HepG2 (cell line): ENCODE measurements around the gene DHX8. TPM values are rescaled to one million over a fixed set of nuclear protein-coding genes. Genes with fewer than 3 reads are reported as not detected.

Experiments
- DNMT3B ChIP-seq: conservative IDR thresholded peaks from 2 replicates; pipeline ENCODE4 v1.6.1; 2016; ENCODE audit warnings: missing biosample characterization, control low read depth
- E2F2 ChIP-seq: sonication (generic); formaldehyde crosslinking; IDR thresholded peaks from 2 replicates; pipeline ENCODE4 v1.4.0; 2020; ENCODE audit warnings: missing genetic modification reagents, borderline replicate concordance
- FLYWCH1 ChIP-seq: sonication (generic); formaldehyde crosslinking; IDR thresholded peaks from 2 replicates; pipeline ENCODE4 v1.8.1; 2023; ENCODE audit warnings: mild to moderate bottlenecking, missing genetic modification reagents
- FOXA1 ChIP-seq, 2 experiments: fragments of 450-650 bp in 1 of 2; sonication (generic) in 1 of 2; formaldehyde crosslinking in 1 of 2; IDR thresholded peaks; 2 replicates each; pipeline versions ENCODE4 v1.4.0 to v1.6.1; 2016 to 2020; ENCODE audit warnings: missing genetic modification reagents in 1 of 2
- GFI1 ChIP-seq: sonication (generic); formaldehyde crosslinking; IDR thresholded peaks from 2 replicates; pipeline ENCODE4 v1.5.0; 2020; ENCODE audit warnings: missing genetic modification reagents, mild to moderate bottlenecking, borderline replicate concordance
- KDM3A ChIP-seq: IDR thresholded peaks from 2 replicates; pipeline ENCODE4 v1.6.1; 2018; ENCODE audit warnings: low read depth, missing compliant biosample characterization
- KDM5A ChIP-seq: fragments of 200-600 bp; sonication (generic); IDR thresholded peaks from 2 replicates; pipeline ENCODE4 v1.7.0; 2018; ENCODE audit warnings: antibody characterized with exemption, mild to moderate bottlenecking, low read length, borderline replicate concordance
- LCORL ChIP-seq, 2 experiments: fragments of 450-650 bp in 1 of 2; sonication (generic) in 1 of 2; formaldehyde crosslinking in 1 of 2; IDR thresholded peaks; 2 replicates each; pipeline versions ENCODE4 v1.5.0 to v1.6.1; 2017 to 2020; ENCODE audit warnings: antibody characterized with exemption in 1 of 2, missing genetic modification reagents in 1 of 2
- MIXL1 ChIP-seq: IDR thresholded peaks from 2 replicates; pipeline ENCODE4 v1.6.1; 2016
- POLR2AphosphoS2 ChIP-seq: IDR thresholded peaks from 2 replicates; pipeline ENCODE4 v1.6.1; 2011; ENCODE audit warnings: low read depth, low read length, improper control_type of control experiment
- RAD21 ChIP-seq: fragments of 450-650 bp; formaldehyde crosslinking; IDR thresholded peaks from 2 replicates; pipeline ENCODE4 v1.5.0; 2020; ENCODE audit warnings: mild to moderate bottlenecking
- SALL1 ChIP-seq: sonication (generic); formaldehyde crosslinking; IDR thresholded peaks from 2 replicates; pipeline ENCODE4 v1.8.0; 2022; ENCODE audit warnings: mild to moderate bottlenecking, missing genetic modification reagents
- SIX1 ChIP-seq: sonication (generic); formaldehyde crosslinking; IDR thresholded peaks from 2 replicates; pipeline ENCODE4 v1.4.0; 2020; ENCODE audit warnings: missing genetic modification reagents, borderline replicate concordance
- SOX13 ChIP-seq, 3 experiments: fragments of 450-650 bp in 1 of 3; sonication (generic) in 1 of 3; formaldehyde crosslinking in 1 of 3; IDR thresholded peaks in 2 of 3; conservative IDR thresholded peaks in 1 of 3; 2 replicates each; pipeline versions ENCODE4 v1.5.0 to v1.6.1; 2016 to 2020; ENCODE audit warnings: antibody characterized with exemption in 1 of 3, mild to moderate bottlenecking in 1 of 3, missing compliant biosample characterization in 1 of 3, missing genetic modification reagents in 1 of 3, moderate library complexity in 1 of 3
- TRAFD1 ChIP-seq: sonication (generic); formaldehyde crosslinking; IDR thresholded peaks from 2 replicates; pipeline ENCODE4 v1.5.1; 2020; ENCODE audit warnings: missing genetic modification reagents, mild to moderate bottlenecking, borderline replicate concordance
- ZBTB38 ChIP-seq: sonication (generic); formaldehyde crosslinking; IDR thresholded peaks from 2 replicates; pipeline ENCODE4 v1.5.1; 2020; ENCODE audit warnings: mild to moderate bottlenecking, missing genetic modification reagents
- ZNF225 ChIP-seq: sonication (generic); formaldehyde crosslinking; IDR thresholded peaks from 2 replicates; pipeline ENCODE4 v1.4.0; 2020; ENCODE audit warnings: mild to moderate bottlenecking, missing genetic modification reagents
- ZNF354B ChIP-seq: sonication (generic); formaldehyde crosslinking; IDR thresholded peaks from 2 replicates; pipeline ENCODE4 v1.8.0; 2022; ENCODE audit warnings: mild to moderate bottlenecking, missing genetic modification reagents
- ZNF607 ChIP-seq: sonication (generic); formaldehyde crosslinking; IDR thresholded peaks from 2 replicates; pipeline ENCODE4 v1.5.1; 2020; ENCODE audit warnings: missing genetic modification reagents, mild to moderate bottlenecking, borderline replicate concordance
- ZNF747 ChIP-seq: sonication (generic); formaldehyde crosslinking; IDR thresholded peaks from 2 replicates; pipeline ENCODE4 v1.8.1; 2023; ENCODE audit warnings: missing genetic modification reagents, mild to moderate bottlenecking, borderline replicate concordance
- ZNF781 ChIP-seq: sonication (generic); formaldehyde crosslinking; IDR thresholded peaks from 2 replicates; pipeline ENCODE4 v1.5.1; 2020; ENCODE audit warnings: borderline replicate concordance, mild to moderate bottlenecking, missing genetic modification reagents; ENCODE audit errors: not compliant biosample characterization
- polyA plus RNA-seq, 8 experiments: library from polyadenylated mRNA; depleted of rRNA in 3 of 8; stranded (reverse) in 7 of 8; unstranded in 1 of 8; fragments of >200 nt; fragmentation: Illumina TruSeq in 4 of 8; extraction: Trizol in 4 of 8; gene quantifications; 2 replicates each; pipeline versions ENCODE4 v1.2.1 to v1.2.3, GENCODE V29; 2011 to 2016; ENCODE audit warnings: low read depth in 4 of 8, missing spikeins in 1 of 8, mixed read lengths in 1 of 8; ENCODE audit not compliant: insufficient read depth in 1 of 8
- total RNA-seq, 5 experiments: library from RNA; depleted of rRNA; stranded (reverse); fragments of >200 nt; fragmentation: Illumina TruSeq; extraction: Trizol; gene quantifications; 2 replicates each; pipeline ENCODE4 v1.2.3, GENCODE V29; 2016; ENCODE audit warnings: low read depth in 1 of 5
- TF ChIP-seq, protein P1 (sequence below): sonication (generic); formaldehyde crosslinking; IDR thresholded peaks from 2 replicates; pipeline ENCODE4 v1.5.1; 2020; ENCODE audit warnings: mild to moderate bottlenecking, missing genetic modification reagents, moderate library complexity

Gene DHX8
- total and polyA plus RNA-seq, 2 of the 13 experiments (the other 11 are each of a cell fraction or from before 2014, with no cell fraction given) = 24.8 to 48.9 TPM

DNA sequence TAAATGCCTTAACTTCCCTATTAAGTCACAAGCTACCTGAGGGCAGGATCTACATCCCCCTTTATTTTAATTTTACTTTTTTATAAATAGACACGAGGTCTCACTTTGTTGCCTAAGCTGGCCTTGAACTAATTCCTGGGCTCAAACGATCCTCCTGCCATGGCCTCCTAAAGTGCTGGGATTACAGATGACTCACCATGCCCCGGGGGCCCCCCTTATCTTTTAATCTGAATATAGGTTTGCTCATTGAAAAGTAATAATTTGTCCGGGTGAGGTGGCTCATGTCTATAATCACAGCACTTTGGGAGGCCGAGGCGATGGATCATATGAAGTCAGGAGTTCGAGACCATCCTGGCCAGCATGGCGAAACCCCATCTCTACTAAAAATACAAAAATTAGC lies 48.2 kb downstream of the DHX8 start (continued):
- TF ChIP-seq ZBTB38 (CRISPR knock-in tag) = no peak
- peak; percentile 7; the same call in 1 of the 2 replicates for TF ChIP-seq DNMT3B (CRISPR knock-in tag)
- no peak for TF ChIP-seq TRAFD1 (CRISPR knock-in tag)
- no peak for TF ChIP-seq MIXL1
- peak; percentile 50; the same call in 1 of the 2 replicates for TF ChIP-seq KDM5A
- TF ChIP-seq, protein P1, sequence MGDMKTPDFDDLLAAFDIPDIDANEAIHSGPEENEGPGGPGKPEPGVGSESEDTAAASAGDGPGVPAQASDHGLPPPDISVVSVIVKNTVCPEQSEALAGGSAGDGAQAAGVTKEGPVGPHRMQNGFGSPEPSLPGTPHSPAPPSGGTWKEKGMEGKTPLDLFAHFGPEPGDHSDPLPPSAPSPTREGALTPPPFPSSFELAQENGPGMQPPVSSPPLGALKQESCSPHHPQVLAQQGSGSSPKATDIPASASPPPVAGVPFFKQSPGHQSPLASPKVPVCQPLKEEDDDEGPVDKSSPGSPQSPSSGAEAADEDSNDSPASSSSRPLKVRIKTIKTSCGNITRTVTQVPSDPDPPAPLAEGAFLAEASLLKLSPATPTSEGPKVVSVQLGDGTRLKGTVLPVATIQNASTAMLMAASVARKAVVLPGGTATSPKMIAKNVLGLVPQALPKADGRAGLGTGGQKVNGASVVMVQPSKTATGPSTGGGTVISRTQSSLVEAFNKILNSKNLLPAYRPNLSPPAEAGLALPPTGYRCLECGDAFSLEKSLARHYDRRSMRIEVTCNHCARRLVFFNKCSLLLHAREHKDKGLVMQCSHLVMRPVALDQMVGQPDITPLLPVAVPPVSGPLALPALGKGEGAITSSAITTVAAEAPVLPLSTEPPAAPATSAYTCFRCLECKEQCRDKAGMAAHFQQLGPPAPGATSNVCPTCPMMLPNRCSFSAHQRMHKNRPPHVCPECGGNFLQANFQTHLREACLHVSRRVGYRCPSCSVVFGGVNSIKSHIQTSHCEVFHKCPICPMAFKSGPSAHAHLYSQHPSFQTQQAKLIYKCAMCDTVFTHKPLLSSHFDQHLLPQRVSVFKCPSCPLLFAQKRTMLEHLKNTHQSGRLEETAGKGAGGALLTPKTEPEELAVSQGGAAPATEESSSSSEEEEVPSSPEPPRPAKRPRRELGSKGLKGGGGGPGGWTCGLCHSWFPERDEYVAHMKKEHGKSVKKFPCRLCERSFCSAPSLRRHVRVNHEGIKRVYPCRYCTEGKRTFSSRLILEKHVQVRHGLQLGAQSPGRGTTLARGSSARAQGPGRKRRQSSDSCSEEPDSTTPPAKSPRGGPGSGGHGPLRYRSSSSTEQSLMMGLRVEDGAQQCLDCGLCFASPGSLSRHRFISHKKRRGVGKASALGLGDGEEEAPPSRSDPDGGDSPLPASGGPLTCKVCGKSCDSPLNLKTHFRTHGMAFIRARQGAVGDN (CRISPR knock-in tag) = no peak
- no peak for TF ChIP-seq ZNF747 (CRISPR knock-in tag)
- TF ChIP-seq FOXA1 (IDR thresholded peaks at IDR 0.05) = no peak
- TF ChIP-seq FOXA1 (CRISPR knock-in tag; IDR thresholded peaks at IDR 0.05) = no peak
- no peak for TF ChIP-seq E2F2 (CRISPR knock-in tag)
- no peak for TF ChIP-seq GFI1 (CRISPR knock-in tag)
- TF ChIP-seq KDM3A (CRISPR knock-in tag) = no peak
- peak; percentile 61; the same call in 1 of the 2 replicates for TF ChIP-seq SIX1
- TF ChIP-seq POLR2AphosphoS2 = 0 out of 2 replicates have a peak, but pooled peaks have one; percentile 23
- no peak for TF ChIP-seq ZNF781
- no peak for TF ChIP-seq ZNF354B (CRISPR knock-in tag)
- TF ChIP-seq RAD21 (CRISPR knock-in tag) = no peak
- no peak for TF ChIP-seq ZNF225 (CRISPR knock-in tag)
- TF ChIP-seq LCORL (IDR thresholded peaks at IDR 0.05) = no peak
- TF ChIP-seq LCORL (CRISPR knock-in tag; IDR thresholded peaks at IDR 0.05) = no peak
- TF ChIP-seq FLYWCH1 (CRISPR knock-in tag) = no peak
- TF ChIP-seq SALL1 = 0 out of 2 replicates have a peak, but pooled peaks have one; percentile 6
- TF ChIP-seq ZNF607 (CRISPR knock-in tag) = no peak
- TF ChIP-seq SOX13 (IDR thresholded peaks at IDR 0.05) = no peak
- TF ChIP-seq SOX13 (CRISPR knock-in tag; conservative IDR thresholded peaks at IDR 0.05 in 1 of 2, IDR thresholded peaks at IDR 0.05 in 1 of 2) = 0 out of 4 replicates have a peak, but pooled peaks of 1 of the 2 experiments have one; percentile 20
